Fibroblast of mammary gland (primary cell): ENCODE measurements around the gene RAMP3.
A peak's percentile ranks its signal among the peaks of the same experiment; 100 is the strongest.
"Not testable (repeated sequence)": the region's sequence is repeated elsewhere in the genome, so short reads cannot be mapped to it uniquely, and the experiment has no call there.

Source experiments
- DNase-seq: peaks from one replicate; pipeline ENCODE4 v3.0.0-alpha.2; 2010; ENCODE audit warnings: low read depth
- H3K4me3 ChIP-seq: 2 replicates; pipeline ENCODE4 v1.5.1; 2011; ENCODE audit warnings: low read depth, mild to moderate bottlenecking, low read length, moderate library complexity; ENCODE audit not compliant: control insufficient read depth
- CTCF ChIP-seq: conservative IDR thresholded peaks from 2 replicates; pipeline ENCODE4 v1.5.1; 2011; ENCODE audit warnings: low read depth, low read length, inconsistent platforms; ENCODE audit not compliant: control insufficient read depth, insufficient read depth

The RAMP3 gene, protein sequence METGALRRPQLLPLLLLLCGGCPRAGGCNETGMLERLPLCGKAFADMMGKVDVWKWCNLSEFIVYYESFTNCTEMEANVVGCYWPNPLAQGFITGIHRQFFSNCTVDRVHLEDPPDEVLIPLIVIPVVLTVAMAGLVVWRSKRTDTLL

GRCh38 chr7:45157653-45158401 lies at the start of gene RAMP3:
TSS of gene RAMP3 (plus strand) at chr7:45157791. CDS start at chr7:45157829, 38 bp downstream.
- no peak for DNase-seq
- TF ChIP-seq CTCF, result no peak
- H3K4me3 ChIP-seq, result no peak within 1 kb of the TSS

GRCh38 chr7:45108863-45109262 lies 48.7 kb upstream of the RAMP3 start:
- no peak for DNase-seq
- TF ChIP-seq CTCF, result no peak
- no peak overlapping the region for H3K4me3 ChIP-seq

DNA sequence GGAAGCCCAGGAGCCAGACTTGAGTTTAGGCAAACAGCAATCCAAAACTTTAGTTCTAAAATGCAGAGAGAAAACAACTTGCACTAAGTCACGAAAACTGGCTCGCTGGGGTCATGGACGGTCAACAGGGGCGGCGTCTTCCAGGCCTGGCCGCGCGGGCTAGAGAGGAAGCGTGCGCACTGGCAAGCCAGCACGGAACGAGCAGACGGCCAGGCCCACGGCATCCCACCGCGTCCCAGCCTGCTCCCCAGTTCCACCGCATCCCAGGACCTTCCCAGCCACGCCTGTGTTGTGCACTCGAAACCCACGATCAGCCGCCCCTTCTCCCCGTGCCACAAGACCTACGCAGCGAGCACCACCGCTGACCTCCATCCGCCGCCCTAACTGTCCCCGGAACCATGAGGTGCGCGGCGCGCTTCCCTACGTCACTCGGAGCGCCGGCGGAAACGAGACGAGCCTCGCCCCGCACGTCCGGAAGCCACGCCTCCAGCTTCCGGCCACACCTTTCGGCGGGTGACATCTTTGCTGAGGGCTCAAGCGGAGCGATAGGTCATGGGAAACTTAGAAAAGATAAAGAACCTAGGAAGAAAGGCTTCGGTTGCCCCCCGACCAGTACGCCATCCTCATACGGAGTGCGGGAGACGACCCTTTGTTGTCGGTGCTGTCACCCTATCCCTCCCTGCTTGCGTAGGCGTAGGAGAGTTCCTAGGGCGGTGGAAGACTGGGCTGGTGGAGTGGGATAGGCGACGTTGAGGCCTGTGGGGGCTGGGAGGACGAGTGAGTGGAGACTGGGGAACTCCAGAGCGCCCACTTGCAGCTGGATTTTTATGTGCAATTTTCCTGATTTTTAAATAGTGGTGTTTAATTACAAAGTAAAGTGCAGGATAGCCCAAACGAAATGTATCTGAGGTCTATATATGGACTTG lies 46.0 kb upstream of the RAMP3 start, which contains the start of gene TBRG4:
TBRG4 (minus strand) TSS at position 400 of the 926 bp plus-strand sequence. CDS start 2,460 bp downstream, outside the sequence.
- H3K4me3 ChIP-seq, result peak within 1 kb of the TSS; percentile 93
- DNase-seq, result peak; percentile 89
- peak; percentile 25 for TF ChIP-seq CTCF

DNA sequence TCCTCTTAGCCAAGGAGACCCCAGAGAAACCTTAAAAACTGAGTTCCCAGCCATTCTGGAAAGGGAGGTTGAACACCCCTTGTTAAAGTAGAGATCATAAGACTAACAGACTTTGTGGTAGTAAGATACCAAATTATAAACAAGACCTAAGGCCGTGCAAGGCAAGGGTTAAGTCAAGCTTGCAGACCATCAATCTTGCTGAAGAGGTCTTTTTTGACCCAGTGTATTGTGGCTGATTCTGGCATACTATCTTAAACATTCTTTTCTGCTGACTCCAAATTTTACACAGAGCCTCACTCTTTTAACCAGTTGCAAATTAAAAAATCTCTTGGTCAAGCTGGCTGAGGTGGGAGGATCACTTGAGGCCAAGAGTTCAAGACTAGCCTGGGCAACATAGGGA lies 44.9 kb upstream of the RAMP3 start:
- H3K4me3 ChIP-seq, result no peak overlapping the region
- TF ChIP-seq CTCF, result no peak
- peak; percentile 18 for DNase-seq

- not testable (repeated sequence) for DNase-seq
Measured at GRCh38 chr7:45114257-45114656, 43.3 kb upstream of the RAMP3 start.

DNA sequence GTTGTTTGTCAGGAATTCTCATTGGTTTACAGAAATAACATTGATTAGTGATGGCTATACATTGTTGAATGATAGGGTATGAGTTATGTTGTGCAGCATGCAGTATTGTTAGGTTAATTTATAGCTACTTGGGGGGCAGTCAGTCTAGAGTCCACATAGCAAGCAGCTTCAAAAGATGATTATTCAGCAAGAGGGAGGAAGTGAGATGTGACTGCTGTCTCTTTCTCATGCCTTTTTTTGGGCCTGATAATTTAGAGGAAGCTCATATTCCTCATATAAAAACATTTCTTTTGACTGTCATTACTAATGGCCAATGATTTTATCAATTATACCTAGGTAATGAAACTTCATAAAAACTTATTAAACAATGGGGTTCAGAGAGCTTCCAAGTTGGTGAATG lies 42.7 kb upstream of the RAMP3 start:
- DNase-seq, result no peak
- TF ChIP-seq CTCF, result no peak
- H3K4me3 ChIP-seq, result no peak overlapping the region

More at GRCh38 chr7:45114257-45114656, 43.3 kb upstream of the RAMP3 start:
- H3K4me3 ChIP-seq, result not testable (repeated sequence)
